Tibial artery (tissue), 4 donors: ENCODE measurements around the gene SCN5A.

Source experiments
- DNase-seq, 2 donors: peaks; one replicate each; pipeline ENCODE4 v3.0.0-alpha.2; 2019
- H3K27ac ChIP-seq, 2 donors: fragments of 200-600 bp; sonication (generic) in 1 of 2; 1 replicate in 1 of 2; 2 replicates in 1 of 2; pipeline ENCODE4 v1.5.1; 2018 to 2019; ENCODE audit warnings: mild to moderate bottlenecking in 1 of 2
- H3K27me3 ChIP-seq, 2 donors: fragments of 200-600 bp; sonication (generic) in 1 of 2; one replicate each; pipeline versions ENCODE4 v1.5.1 to v1.6.0; 2016 to 2019
- H3K36me3 ChIP-seq, 3 donors: fragments of 200-600 bp; sonication (generic) in 2 of 3; one replicate each; pipeline ENCODE4 v1.5.1; 2016 to 2019; ENCODE audit warnings: mild to moderate bottlenecking in 2 of 3
- H3K4me1 ChIP-seq, 4 donors: fragments of 200-600 bp; sonication (generic) in 2 of 4; 1 replicate in 3 of 4; 2 replicates in 1 of 4; pipeline ENCODE4 v1.5.1; 2016 to 2019
- H3K4me3 ChIP-seq, 2 donors: fragments of 200-600 bp; sonication (generic) in 1 of 2; 1 replicate in 1 of 2; 2 replicates in 1 of 2; pipeline ENCODE4 v1.5.1; 2018 to 2019; ENCODE audit warnings: mild to moderate bottlenecking in 2 of 2
- H3K9me3 ChIP-seq, 3 donors: fragments of 200-600 bp; sonication (generic) in 1 of 3; one replicate each; pipeline ENCODE4 v1.5.1; 2016 to 2019
- CTCF ChIP-seq, 2 experiments: fragments of 200-600 bp in 1 of 2; fragments of 450-650 bp in 1 of 2; IDR thresholded peaks; one replicate each; pipeline ENCODE4 v1.5.1; 2017 to 2019; ENCODE audit warnings: antibody characterized with exemption in 2 of 2, mild to moderate bottlenecking in 1 of 2, moderate library complexity in 1 of 2
- intact Hi-C: fragments of 100-400 bp; cut with DNase I; formaldehyde crosslinking; loops from one replicate; pipeline ENCODE4 v1.15.0; 2023; ENCODE audit warnings: low total_unique reads

The SCN5A gene

GRCh38 chr3:38634111-38634510 is 15.4 kb downstream of the SCN5A start:
- intact Hi-C loops: no loop called here

DNA sequence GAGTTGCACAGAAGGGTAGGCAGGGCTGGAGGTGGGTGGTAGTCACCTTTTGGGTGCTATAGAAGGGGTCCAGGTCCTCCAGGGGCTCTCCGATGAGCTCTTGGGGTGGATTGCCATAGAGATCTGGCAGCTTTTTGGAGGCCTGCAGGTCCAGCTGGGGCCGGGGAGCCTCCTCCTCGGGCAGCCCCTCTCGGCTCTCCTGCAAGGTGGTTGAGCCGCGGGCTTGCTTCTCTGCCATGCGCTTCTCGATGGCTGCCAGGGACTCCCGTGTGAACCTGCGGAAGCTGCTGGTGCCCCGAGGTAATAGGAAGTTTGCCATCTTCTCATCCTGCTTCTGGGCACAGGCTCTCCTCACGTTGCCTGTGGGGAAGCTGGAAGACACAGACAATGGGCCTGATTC is 16.5 kb downstream of the SCN5A start:
- Histone ChIP-seq H3K36me3 (no peaks in the 10 kb centered on the region), H3K27ac (no peak overlapping the region), H3K4me1 (no peaks in the 10 kb centered on the region), H3K9me3 (no peaks in the 10 kb centered on the region), H3K27me3 (peaks cover 0 to 12% of the 10 kb centered on the region in 2 donors), H3K4me3 (no peak overlapping the region)
- intact Hi-C loops: no loop called here
- TF ChIP-seq CTCF (IDR thresholded peaks at IDR 0.05): no peak
- DNase-seq: no peak

More at GRCh38 chr3:38634111-38634510, 15.4 kb downstream of the SCN5A start:
- Histone ChIP-seq H3K36me3 (no peaks in the 10 kb centered on the region), H3K4me1 (no peaks in the 10 kb centered on the region), H3K27ac (no peak overlapping the region), H3K9me3 (no peaks in the 10 kb centered on the region), H3K27me3 (peaks cover 0 to 15% of the 10 kb centered on the region in 2 donors), H3K4me3 (no peak overlapping the region)
- no peak for DNase-seq
- TF ChIP-seq CTCF (IDR thresholded peaks at IDR 0.05): no peak

- no peaks in the 10 kb centered on the region for H3K9me3 ChIP-seq
- H3K27ac ChIP-seq: no peak overlapping the region
- DNase-seq: no peak
- no peak for TF ChIP-seq CTCF (IDR thresholded peaks at IDR 0.05)
- H3K4me1 ChIP-seq: no peaks in the 10 kb centered on the region
- H3K27me3 ChIP-seq: no peaks in the 10 kb centered on the region
- intact Hi-C loops: no loop called here
- no peak overlapping the region for H3K4me3 ChIP-seq
- H3K36me3 ChIP-seq: no peaks in the 10 kb centered on the region
Measured at GRCh38 chr3:38630606-38631005, 18.9 kb downstream of the SCN5A start.

GRCh38 chr3:38630070-38630469 is 19.4 kb downstream of the SCN5A start:
- Histone ChIP-seq H3K4me1 (no peaks in the 10 kb centered on the region), H3K9me3 (no peaks in the 10 kb centered on the region), H3K36me3 (no peaks in the 10 kb centered on the region), H3K27ac (no peak overlapping the region), H3K27me3 (no peaks in the 10 kb centered on the region), H3K4me3 (no peak overlapping the region)
- no peak for DNase-seq
- TF ChIP-seq CTCF (IDR thresholded peaks at IDR 0.05): no peak
- intact Hi-C loops: no loop called here

DNA sequence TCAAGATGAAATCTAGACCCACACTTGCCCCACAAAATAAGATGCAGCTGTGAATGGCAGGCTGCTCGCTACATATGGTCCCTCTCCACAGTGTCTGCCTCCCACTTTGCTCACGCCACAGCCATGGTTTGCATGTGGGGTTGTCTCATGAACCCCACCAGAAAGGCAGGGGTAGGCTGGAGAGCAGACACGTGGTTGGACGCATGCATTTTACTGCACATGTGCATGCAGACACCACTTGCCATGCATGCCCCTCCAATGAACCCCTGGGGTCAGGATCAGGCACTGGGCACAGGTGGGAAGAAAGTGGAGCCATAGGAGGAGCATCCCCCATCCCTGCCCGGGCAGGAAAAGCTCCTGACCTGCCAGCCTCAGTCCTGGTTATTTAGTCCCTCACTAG is 20.7 kb downstream of the SCN5A start:
- no peaks in the 10 kb centered on the region for H3K27me3 ChIP-seq
- H3K27ac ChIP-seq: no peak overlapping the region
- no peaks in the 10 kb centered on the region for H3K4me1 ChIP-seq
- intact Hi-C loops: no loop called here
- H3K36me3 ChIP-seq: no peaks in the 10 kb centered on the region
- TF ChIP-seq CTCF (IDR thresholded peaks at IDR 0.05): no peak
- no peak overlapping the region for H3K4me3 ChIP-seq
- no peaks in the 10 kb centered on the region for H3K9me3 ChIP-seq
- DNase-seq: no peak

DNA sequence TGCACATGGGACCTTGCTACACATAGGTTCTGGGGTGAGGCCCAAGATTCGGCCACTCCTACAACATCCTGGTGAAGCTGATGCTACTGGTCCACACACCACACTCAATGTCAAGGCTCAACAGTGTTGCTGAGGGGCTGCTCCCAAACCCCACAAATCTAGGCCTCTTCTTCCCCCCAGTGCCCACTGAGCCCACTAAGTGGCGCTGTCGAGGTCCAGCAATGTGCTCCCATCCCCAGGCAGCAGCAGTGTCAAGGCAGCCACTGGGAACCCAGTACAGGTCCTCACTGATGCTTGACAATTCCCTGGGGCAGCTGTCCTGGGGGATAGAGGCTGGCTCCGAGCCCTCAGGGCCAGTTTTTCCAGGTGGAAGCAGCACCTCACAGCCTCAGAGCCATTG is 21.5 kb downstream of the SCN5A start:
- DNase-seq: no peak
- Histone ChIP-seq H3K36me3 (no peaks in the 10 kb centered on the region), H3K27ac (no peak overlapping the region), H3K27me3 (no peaks in the 10 kb centered on the region), H3K4me1 (no peaks in the 10 kb centered on the region), H3K9me3 (no peaks in the 10 kb centered on the region), H3K4me3 (no peak overlapping the region)
- intact Hi-C loops: no loop called here
- TF ChIP-seq CTCF (IDR thresholded peaks at IDR 0.05): no peak
